ENCODE results near the gene SESTD1. TPM values are rescaled to one million over a fixed set of nuclear protein-coding genes. Genes with fewer than 3 reads are reported as not detected.
A peak's percentile ranks its signal among the peaks of the same experiment; 100 is the strongest.

SESTD1 gene
- total and polyA plus RNA-seq, 5 experiments from 2014 or later = 0.27 to 5.3 (median 1.4) TPM

GRCh38 chr2:179285060-179285459, 20.4 kb upstream of the SESTD1 start:
- Mint-ChIP-seq H3K9me3 (no peaks in the 10 kb centered on the region), H3K27me3 (peaks cover 0 to 3% (median 0%) of the 10 kb centered on the region in 5 donors), H3K36me3 (no peaks in the 10 kb centered on the region), H3K4me3 (no peak overlapping the region), H3K27ac (no peak overlapping the region), H3K4me1 (no peaks in the 10 kb centered on the region)
- POLR2A ChIA-PET = no interaction called here
- DNase-seq (no peak), ATAC-seq (no peak)

- Mint-ChIP-seq H3K27ac (no peak overlapping the region), H3K4me3 (no peak overlapping the region), H3K9me3 (no peaks in the 10 kb centered on the region), H3K4me1 (peaks cover 0 to 25% (median 0%) of the 10 kb centered on the region in 4 donors), H3K27me3 (peaks cover 0 to 24% (median 4%) of the 10 kb centered on the region in 5 donors), H3K36me3 (no peaks in the 10 kb centered on the region)
- ATAC-seq = no peak
- DNase-seq = no peak
- POLR2A ChIA-PET = no interaction called here
Observed at GRCh38 chr2:179277429-179278196, 13.0 kb upstream of the SESTD1 start.

DNA sequence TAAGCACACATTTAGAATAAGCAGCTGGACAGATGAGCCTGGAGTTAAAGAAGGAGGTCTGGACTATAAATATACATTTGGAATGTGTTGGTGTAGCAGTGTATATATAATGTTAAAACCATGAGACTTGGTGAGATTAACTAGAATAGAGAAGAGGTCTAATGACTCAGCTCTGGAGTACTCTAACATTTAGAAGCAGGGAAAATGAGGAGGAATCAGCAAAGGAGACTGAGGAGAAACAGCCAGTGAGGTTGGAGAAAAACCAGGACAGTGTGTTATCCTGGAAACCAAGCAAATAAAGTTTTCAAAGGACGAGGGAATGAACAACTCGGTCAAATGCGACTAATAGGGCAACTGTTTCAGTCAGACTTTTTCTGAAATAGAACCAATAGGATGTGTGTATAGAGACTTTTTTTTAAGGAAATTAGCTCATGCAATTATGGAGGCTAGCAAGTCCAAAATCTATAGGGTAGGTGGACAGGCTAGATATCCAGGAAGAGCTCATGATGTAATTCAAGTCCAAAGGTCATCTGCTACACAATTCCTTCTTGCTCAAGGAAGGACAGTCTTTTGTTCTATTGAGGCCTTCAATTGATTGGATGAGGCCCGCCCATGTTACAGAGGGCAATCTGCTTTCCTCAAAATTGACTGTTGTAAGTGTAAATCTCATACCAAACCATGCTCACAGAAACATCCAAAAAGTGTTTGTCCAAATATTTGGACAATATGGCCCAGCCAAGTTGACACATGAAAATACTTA, 10.8 kb upstream of the SESTD1 start:
- no peak for ATAC-seq
- Mint-ChIP-seq H3K27ac (no peak overlapping the region), H3K9me3 (no peaks in the 10 kb centered on the region), H3K4me1 (peaks cover 0 to 25% (median 0%) of the 10 kb centered on the region in 4 donors), H3K4me3 (no peak overlapping the region), H3K27me3 (peaks cover 0 to 24% (median 4%) of the 10 kb centered on the region in 5 donors), H3K36me3 (no peaks in the 10 kb centered on the region)
- DNase-seq = no peak
- POLR2A ChIA-PET = no interaction called here

GRCh38 chr2:179274749-179275148, 10.1 kb upstream of the SESTD1 start:
- no peak for DNase-seq
- POLR2A ChIA-PET = no interaction called here
- H3K4me3 Mint-ChIP-seq = peak overlapping the region in 1 of 10 donors; percentile 12
- ATAC-seq = no peak
- H3K27me3 Mint-ChIP-seq = peaks cover 0 to 21% (median 4%) of the 10 kb centered on the region in 5 donors
- H3K4me1 Mint-ChIP-seq = peaks cover 0 to 25% (median 0%) of the 10 kb centered on the region in 4 donors
- H3K9me3 Mint-ChIP-seq = no peaks in the 10 kb centered on the region
- H3K36me3 Mint-ChIP-seq = no peaks in the 10 kb centered on the region
- H3K27ac Mint-ChIP-seq = peak overlapping the region in 1 of 10 donors; percentile 3

GRCh38 chr2:179273461-179273962, 8.9 kb upstream of the SESTD1 start:
- Mint-ChIP-seq H3K4me3 (peak overlapping the region in 1 of 10 donors; percentile 12), H3K36me3 (no peaks in the 10 kb centered on the region), H3K4me1 (peaks cover 0 to 25% (median 0%) of the 10 kb centered on the region in 4 donors), H3K9me3 (no peaks in the 10 kb centered on the region), H3K27ac (no peak overlapping the region), H3K27me3 (peaks cover 0 to 19% (median 4%) of the 10 kb centered on the region in 5 donors)
- DNase-seq (no peak), ATAC-seq (no peak)
- POLR2A ChIA-PET = no interaction called here

DNA sequence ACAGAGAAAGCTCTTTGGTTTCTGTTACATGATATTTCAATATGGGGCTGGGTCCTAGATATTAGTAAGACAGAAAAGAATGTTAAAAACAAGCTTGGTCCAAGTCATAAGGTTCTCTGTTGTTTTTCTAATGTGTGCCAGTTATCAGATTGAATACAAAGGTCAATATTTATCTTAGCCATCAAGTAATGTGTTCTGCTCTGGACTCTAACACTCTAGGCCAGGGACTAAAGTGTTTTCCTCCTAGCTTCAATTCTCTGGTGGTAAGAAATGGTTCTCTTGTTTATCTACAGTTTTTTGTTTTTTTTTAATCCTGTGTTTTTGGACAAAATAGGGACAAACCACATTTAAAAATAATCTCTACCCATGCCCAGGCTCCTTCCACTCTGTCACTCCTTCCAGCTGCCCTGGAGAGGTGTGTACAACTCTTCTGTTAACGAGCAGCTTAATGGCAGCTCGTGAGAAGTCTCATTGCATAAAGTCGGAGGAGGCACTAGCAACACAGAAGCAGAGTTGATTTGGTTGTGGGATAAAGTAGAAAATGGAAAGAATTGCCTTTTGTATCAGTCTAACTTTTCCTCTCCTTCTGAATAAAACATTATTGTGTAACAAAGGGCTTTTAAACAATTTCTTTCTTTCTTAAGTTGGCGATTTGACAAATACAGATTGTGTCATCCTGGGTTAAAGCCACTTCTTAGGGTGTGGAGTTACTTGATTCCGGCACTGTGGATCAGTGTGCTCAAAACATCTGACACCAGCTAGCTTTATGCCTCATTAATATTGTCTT, 8.0 kb upstream of the SESTD1 start:
- H3K9me3 Mint-ChIP-seq = no peaks in the 10 kb centered on the region
- POLR2A ChIA-PET = no interaction called here
- peaks cover 0 to 25% (median 0%) of the 10 kb centered on the region in 4 donors for H3K4me1 Mint-ChIP-seq
- ATAC-seq (no peak), DNase-seq (no peak)
- no peaks in the 10 kb centered on the region for H3K36me3 Mint-ChIP-seq
- H3K4me3 Mint-ChIP-seq = no peak overlapping the region
- H3K27ac Mint-ChIP-seq = no peak overlapping the region
- peaks cover 0 to 12% (median 0%) of the 10 kb centered on the region in 5 donors for H3K27me3 Mint-ChIP-seq

GRCh38 chr2:179270689-179271088, 6.1 kb upstream of the SESTD1 start:
- POLR2A ChIA-PET = no interaction called here
- Mint-ChIP-seq H3K4me3 (no peak overlapping the region), H3K36me3 (no peaks in the 10 kb centered on the region), H3K9me3 (no peaks in the 10 kb centered on the region), H3K27me3 (peaks cover 5 to 16% (median 8%) of the 10 kb centered on the region in 5 donors), H3K27ac (no peak overlapping the region), H3K4me1 (peaks cover 0 to 26% (median 2%) of the 10 kb centered on the region in 4 donors)
- ATAC-seq = no peak
- no peak for DNase-seq

DNA sequence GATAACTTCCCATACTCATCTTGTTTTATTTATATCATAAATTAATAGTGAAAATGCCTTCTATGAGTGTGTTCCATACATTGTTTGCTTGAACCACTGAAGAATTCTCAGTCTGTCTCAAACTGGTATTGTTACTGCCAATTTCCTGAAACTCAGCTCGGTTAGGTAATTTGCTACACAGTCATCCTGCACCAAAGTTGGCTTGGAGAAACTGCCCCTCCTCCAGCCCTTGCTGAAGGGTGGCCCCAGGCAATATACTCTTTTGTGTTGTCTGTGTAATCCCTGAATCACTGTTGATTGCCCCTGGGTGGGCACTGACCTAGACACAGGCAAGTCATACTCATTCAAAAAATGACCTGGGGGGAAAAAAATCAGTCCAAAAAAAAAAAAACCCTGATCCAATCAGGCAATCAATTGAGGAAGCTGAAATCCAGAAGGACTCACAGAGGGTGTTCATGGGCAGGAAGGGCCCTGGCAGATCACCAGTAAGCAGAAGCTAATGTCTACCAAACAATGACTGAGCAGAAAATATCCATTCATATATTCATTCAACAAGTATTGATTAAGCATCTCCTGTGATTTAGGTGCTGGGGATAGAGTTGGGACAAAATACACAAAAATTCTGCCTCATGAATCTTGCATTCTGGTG, 3.8 kb upstream of the SESTD1 start:
- H3K27me3 Mint-ChIP-seq = peaks cover 13 to 20% (median 15%) of the 10 kb centered on the region in 5 donors
- peak overlapping the region in 1 of 10 donors; percentile 41 for H3K27ac Mint-ChIP-seq
- H3K4me1 Mint-ChIP-seq = peaks cover 6 to 19% (median 14%) of the 10 kb centered on the region in 4 donors
- POLR2A ChIA-PET = interaction anchor here (0.7 kb wide), 1 partner anchor 11 kb away, joined by 3 read pairs; no protein-coding TSS in a partner anchor
- H3K9me3 Mint-ChIP-seq = no peaks in the 10 kb centered on the region
- ATAC-seq (no peak), DNase-seq (no peak)
- no peaks in the 10 kb centered on the region for H3K36me3 Mint-ChIP-seq
- H3K4me3 Mint-ChIP-seq = no peak overlapping the region

DNA sequence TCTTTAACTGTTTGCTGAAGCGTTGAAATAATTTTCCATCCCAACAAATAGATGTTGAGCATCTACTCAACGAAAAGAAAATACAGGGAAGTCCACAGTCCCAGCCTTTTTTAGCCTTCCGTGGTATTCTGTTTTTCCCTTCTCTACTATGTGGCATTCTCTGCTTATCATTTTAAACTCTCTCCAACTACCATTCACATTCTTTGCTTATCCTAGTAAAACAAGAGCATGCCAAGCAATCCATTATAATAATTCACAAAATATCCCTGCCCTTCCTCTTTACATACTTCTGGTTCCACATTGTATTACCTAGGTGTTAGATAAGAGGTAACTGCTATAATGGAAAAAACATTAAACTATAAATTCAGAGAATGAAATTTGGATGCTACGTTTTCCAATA, 1.6 kb upstream of the SESTD1 start:
- no peaks in the 10 kb centered on the region for H3K36me3 Mint-ChIP-seq
- DNase-seq (no peak), ATAC-seq (no peak)
- H3K27me3 Mint-ChIP-seq = peaks cover 14 to 21% (median 17%) of the 10 kb centered on the region in 5 donors
- H3K27ac Mint-ChIP-seq = peak overlapping the region in 1 of 10 donors; percentile 75
- peaks cover 6 to 39% (median 15%) of the 10 kb centered on the region in 4 donors for H3K4me1 Mint-ChIP-seq
- POLR2A ChIA-PET = no interaction called here
- peak overlapping the region in 6 of 10 donors; percentile 8 to 85 (median 68) for H3K4me3 Mint-ChIP-seq
- no peaks in the 10 kb centered on the region for H3K9me3 Mint-ChIP-seq

- H3K4me1 Mint-ChIP-seq = peaks cover 6 to 51% (median 15%) of the 10 kb centered on the region in 4 donors
- H3K27me3 Mint-ChIP-seq = peaks cover 14 to 21% (median 17%) of the 10 kb centered on the region in 5 donors
- POLR2A ChIA-PET = no interaction called here
- ATAC-seq (no peak), DNase-seq (no peak)
- no peaks in the 10 kb centered on the region for H3K9me3 Mint-ChIP-seq
- no peaks in the 10 kb centered on the region for H3K36me3 Mint-ChIP-seq
- H3K27ac Mint-ChIP-seq = peak overlapping the region in 4 of 10 donors; percentile 10 to 75 (median 54)
- H3K4me3 Mint-ChIP-seq = peak overlapping the region; percentile 50 to 89 (median 80)
Observed at GRCh38 chr2:179265082-179265510, 464 bp upstream of the SESTD1 start.

DNA sequence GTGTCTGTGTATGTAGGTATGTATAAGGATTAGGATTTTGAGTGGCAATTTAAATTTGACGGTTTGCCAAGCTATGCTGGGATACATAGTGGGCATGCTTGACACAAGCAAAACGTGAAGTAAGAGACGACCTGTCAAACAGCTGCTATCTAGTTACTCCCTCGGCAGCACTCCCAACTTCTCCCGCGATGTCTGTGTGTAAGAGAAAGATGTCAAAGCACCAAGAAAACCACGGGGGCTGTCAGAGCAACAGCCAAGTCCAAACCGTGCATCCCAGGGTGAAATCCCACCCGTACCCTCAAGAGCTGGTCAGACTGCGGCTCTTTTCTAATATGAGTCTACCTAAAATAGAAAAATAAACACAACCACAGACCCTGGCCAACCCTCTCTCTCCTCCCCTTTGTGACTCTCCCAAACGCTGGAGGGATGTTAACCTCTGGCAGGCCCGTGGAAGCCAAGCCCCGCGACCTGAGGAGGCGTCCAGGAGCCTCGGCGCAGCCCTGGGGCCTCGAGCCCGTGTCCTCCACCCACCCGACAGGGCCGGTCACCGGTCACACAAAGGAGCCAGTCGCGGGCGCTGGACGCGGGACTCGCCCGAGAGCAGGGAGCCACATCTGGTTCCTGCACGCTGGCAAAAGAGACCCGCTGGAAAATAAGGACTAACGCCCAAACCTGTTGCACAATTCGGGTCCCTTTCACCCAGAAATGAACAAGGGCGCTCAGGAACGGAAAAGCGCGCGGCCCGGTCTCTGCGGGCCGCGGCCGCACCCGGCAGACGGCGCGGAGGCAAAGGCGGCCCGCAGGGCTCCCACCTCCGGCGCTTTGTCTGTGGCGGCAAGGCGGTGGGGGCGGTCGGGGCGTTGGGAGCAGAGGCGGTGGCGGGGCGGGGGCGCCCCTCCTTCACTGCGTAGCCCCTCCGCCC, 925 bp downstream of the SESTD1 start:
- Mint-ChIP-seq H3K9me3 (no peaks in the 10 kb centered on the region), H3K4me1 (peaks cover 6 to 62% (median 15%) of the 10 kb centered on the region in 4 donors), H3K27ac (peak overlapping the region in 6 of 10 donors; percentile 14 to 80 (median 58)), H3K4me3 (peak overlapping the region; percentile 72 to 92 (median 86)), H3K27me3 (peaks cover 14 to 19% (median 17%) of the 10 kb centered on the region in 5 donors), H3K36me3 (no peaks in the 10 kb centered on the region)
- POLR2A ChIA-PET = interaction anchor here (1.3 kb wide), 1 partner anchor 24 kb away, joined by 5 read pairs; no protein-coding TSS in a partner anchor
- peak in 8 of 10 donors; percentile 2 to 63 (median 18) for DNase-seq
- peak; percentile 62 to 71 for ATAC-seq

Data from naive thymus-derived CD8-positive, alpha-beta T cell (primary cell).